Thyroid gland (tissue), 4 donors: ENCODE data around the gene SLC17A1.

Experiments
- POLR2A ChIP-seq, 2 donors: fragments of 450-650 bp; IDR thresholded peaks; one replicate each; pipeline ENCODE4 v1.6.1; 2017; ENCODE audit warnings: antibody characterized with exemption in 2 of 2, mild to moderate bottlenecking in 2 of 2, moderate library complexity in 1 of 2
- TF ChIP-seq, protein P1 (sequence below), 6 experiments: fragments of 200-600 bp in 3 of 6; fragments of 450-650 bp in 3 of 6; sonication (generic) in 3 of 6; IDR thresholded peaks; one replicate each; pipeline ENCODE4 v1.5.1; 2016 to 2019; ENCODE audit warnings: antibody characterized with exemption in 6 of 6, mild to moderate bottlenecking in 2 of 6, inconsistent platforms in 1 of 6, moderate library complexity in 1 of 6

DNA sequence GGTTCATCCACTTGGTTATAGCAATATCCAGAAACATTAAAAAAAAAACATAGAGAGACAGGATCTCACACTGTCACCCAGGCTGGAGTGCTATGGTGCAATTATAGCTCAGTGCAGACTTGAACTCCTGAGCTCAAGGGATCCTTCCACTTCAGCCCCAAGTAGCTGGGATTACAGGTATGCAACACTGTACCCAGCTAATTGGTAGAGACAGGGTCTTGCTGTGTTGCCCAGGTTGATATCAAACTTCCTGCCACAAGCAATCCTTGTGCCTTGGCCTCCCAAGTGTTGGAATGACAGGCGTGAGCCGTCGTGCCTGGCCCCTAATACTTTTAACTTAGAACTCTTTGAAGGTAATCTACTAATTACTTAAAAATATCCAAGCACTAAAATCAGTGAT, 818 bp upstream of the SLC17A1 start:
- TF ChIP-seq, protein P1, sequence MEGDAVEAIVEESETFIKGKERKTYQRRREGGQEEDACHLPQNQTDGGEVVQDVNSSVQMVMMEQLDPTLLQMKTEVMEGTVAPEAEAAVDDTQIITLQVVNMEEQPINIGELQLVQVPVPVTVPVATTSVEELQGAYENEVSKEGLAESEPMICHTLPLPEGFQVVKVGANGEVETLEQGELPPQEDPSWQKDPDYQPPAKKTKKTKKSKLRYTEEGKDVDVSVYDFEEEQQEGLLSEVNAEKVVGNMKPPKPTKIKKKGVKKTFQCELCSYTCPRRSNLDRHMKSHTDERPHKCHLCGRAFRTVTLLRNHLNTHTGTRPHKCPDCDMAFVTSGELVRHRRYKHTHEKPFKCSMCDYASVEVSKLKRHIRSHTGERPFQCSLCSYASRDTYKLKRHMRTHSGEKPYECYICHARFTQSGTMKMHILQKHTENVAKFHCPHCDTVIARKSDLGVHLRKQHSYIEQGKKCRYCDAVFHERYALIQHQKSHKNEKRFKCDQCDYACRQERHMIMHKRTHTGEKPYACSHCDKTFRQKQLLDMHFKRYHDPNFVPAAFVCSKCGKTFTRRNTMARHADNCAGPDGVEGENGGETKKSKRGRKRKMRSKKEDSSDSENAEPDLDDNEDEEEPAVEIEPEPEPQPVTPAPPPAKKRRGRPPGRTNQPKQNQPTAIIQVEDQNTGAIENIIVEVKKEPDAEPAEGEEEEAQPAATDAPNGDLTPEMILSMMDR (IDR thresholded peaks at IDR 0.05), result no peak
- TF ChIP-seq POLR2A (IDR thresholded peaks at IDR 0.05), result no peak
